Brain microvascular endothelial cell (primary cell): ENCODE results near the gene ABHD17B.

Experiments
- DNase-seq: peaks from one replicate; pipeline ENCODE4 v3.0.0-alpha.2; 2020
- H3K27ac ChIP-seq: fragments of 250-450 bp; sonication (Bioruptor Pico); 2 replicates; pipeline ENCODE4 v1.5.1; 2020; ENCODE audit warnings: mild to moderate bottlenecking, moderate library complexity
- H3K27me3 ChIP-seq: fragments of 250-450 bp; sonication (Bioruptor Pico); replicated peaks from 2 replicates; pipeline ENCODE4 v1.5.1; 2020; ENCODE audit warnings: mild to moderate bottlenecking
- H3K36me3 ChIP-seq: fragments of 250-450 bp; sonication (Bioruptor Pico); replicated peaks from 2 replicates; pipeline ENCODE4 v1.5.1; 2020; ENCODE audit warnings: mild to moderate bottlenecking
- H3K4me3 ChIP-seq: 2 replicates; pipeline ENCODE4 v1.5.1; 2011; ENCODE audit warnings: low read depth, mild to moderate bottlenecking, control low read depth, low read length, moderate library complexity
- in situ Hi-C: cut with HindIII; loops from 2 replicates; pipeline ENCODE4 v1.10.0; 2017; ENCODE audit warnings: low sequenced_read_pairs, low pct_ligation_motif_present
- TF ChIP-seq, protein P1 (sequence below): IDR thresholded peaks from 2 replicates; pipeline ENCODE4 v1.5.1; 2011; ENCODE audit warnings: low read depth, mild to moderate bottlenecking, moderate library complexity, low read length, control low read depth, inconsistent platforms; ENCODE audit errors: missing control alignments

ABHD17B gene

GRCh38 chr9:71911908-71912335 lies 929 bp upstream of the ABHD17B start:
- no peaks in the 10 kb centered on the region for H3K36me3 ChIP-seq
- no peak for DNase-seq
- H3K27me3 ChIP-seq: no peaks in the 10 kb centered on the region
- in situ Hi-C loops: no loop called here
- H3K4me3 ChIP-seq: peak overlapping the region; percentile 89
- TF ChIP-seq, protein P1, sequence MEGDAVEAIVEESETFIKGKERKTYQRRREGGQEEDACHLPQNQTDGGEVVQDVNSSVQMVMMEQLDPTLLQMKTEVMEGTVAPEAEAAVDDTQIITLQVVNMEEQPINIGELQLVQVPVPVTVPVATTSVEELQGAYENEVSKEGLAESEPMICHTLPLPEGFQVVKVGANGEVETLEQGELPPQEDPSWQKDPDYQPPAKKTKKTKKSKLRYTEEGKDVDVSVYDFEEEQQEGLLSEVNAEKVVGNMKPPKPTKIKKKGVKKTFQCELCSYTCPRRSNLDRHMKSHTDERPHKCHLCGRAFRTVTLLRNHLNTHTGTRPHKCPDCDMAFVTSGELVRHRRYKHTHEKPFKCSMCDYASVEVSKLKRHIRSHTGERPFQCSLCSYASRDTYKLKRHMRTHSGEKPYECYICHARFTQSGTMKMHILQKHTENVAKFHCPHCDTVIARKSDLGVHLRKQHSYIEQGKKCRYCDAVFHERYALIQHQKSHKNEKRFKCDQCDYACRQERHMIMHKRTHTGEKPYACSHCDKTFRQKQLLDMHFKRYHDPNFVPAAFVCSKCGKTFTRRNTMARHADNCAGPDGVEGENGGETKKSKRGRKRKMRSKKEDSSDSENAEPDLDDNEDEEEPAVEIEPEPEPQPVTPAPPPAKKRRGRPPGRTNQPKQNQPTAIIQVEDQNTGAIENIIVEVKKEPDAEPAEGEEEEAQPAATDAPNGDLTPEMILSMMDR: no peak
- H3K27ac ChIP-seq: peak overlapping the region; percentile 75

GRCh38 chr9:71910650-71911060 lies 338 bp downstream of the ABHD17B start:
- peak; percentile 2 for DNase-seq
- Histone ChIP-seq H3K4me3 (peak overlapping the region; percentile 89), H3K27ac (peak overlapping the region; percentile 69), H3K27me3 (no peaks in the 10 kb centered on the region), H3K36me3 (no peaks in the 10 kb centered on the region)
- in situ Hi-C loops: no loop called here
- TF ChIP-seq, protein P1: no peak

- TF ChIP-seq, protein P1: no peak
- peak; percentile 20 for DNase-seq
- peak overlapping the region; percentile 89 for H3K4me3 ChIP-seq
- peak overlapping the region; percentile 69 for H3K27ac ChIP-seq
- no peaks in the 10 kb centered on the region for H3K27me3 ChIP-seq
- H3K36me3 ChIP-seq: no peaks in the 10 kb centered on the region
- in situ Hi-C loops: no loop called here
Observed at GRCh38 chr9:71909887-71910649, 925 bp downstream of the ABHD17B start.

GRCh38 chr9:71908825-71909224 lies 2.2 kb downstream of the ABHD17B start:
- TF ChIP-seq, protein P1: no peak
- DNase-seq: no peak
- no peaks in the 10 kb centered on the region for H3K36me3 ChIP-seq
- H3K27ac ChIP-seq: no peak overlapping the region
- in situ Hi-C loops: no loop called here
- H3K27me3 ChIP-seq: no peaks in the 10 kb centered on the region
- H3K4me3 ChIP-seq: peak overlapping the region; percentile 89

DNA sequence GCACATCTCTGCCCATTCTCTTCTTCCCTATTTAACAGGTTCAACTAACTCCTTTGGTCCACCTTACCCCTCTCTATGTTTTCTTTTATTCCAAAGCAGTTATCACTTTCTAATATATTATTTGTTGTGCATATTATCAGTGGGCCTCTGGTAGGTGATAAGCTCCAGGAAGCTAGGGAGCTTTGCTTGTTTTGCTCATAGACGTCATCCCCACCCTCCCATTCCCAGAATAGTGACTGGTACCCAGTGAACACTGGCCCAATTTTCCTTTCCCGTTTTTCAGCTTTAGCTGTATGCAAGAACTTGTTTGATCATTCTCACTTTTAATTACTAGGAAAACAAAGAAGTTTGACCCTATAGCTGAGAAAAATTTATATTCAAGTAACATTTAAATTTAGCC lies 6.9 kb downstream of the ABHD17B start:
- DNase-seq: no peak
- Histone ChIP-seq H3K27ac (no peak overlapping the region), H3K36me3 (no peaks in the 10 kb centered on the region), H3K4me3 (no peak overlapping the region), H3K27me3 (no peaks in the 10 kb centered on the region)
- TF ChIP-seq, protein P1: no peak
- in situ Hi-C loops: no loop called here
